ENCODE measurements around the gene ZGRF1.

DNA sequence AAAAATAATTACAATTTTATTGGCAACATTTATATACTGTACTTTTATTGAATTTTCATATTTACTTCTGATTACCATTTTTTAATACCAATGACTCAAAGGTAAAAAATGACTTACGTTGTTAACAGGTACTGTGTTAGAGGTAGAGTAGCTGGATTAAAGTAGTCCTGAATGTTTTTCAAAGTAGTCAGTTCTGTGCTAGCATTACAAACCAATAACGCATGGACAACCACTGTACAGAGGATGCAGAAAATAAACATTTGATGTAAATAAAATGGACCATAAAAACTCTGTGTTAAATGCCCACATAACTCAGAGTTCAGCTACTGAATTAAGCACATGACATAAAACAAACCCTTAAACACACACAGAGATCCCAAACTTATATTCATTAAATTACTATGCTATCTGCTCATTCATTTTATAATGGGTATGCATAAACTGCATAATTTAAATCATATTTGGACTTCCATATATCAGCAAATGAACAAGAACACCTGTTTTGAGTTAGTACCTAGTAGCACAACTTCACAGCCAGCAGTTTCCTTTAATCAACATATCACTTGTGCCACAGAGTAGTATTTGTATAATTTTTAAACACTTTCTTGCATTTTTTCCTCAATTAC is 74.3 kb downstream of the ZGRF1 start:
- TF ChIP-seq EZH2 (IDR thresholded peaks at IDR 0.05; ENCODE audit: insufficient read depth, poor library complexity, severe bottlenecking) (no peak), EZH2phosphoT487 (IDR thresholded peaks at IDR 0.05; ENCODE audit: insufficient read depth, low read depth) (no peak)
